ENCODE results near the gene SULT2B1.
A peak's percentile ranks its signal among the peaks of the same experiment; 100 is the strongest.
"Not testable (repeated sequence)": the region's sequence is repeated elsewhere in the genome, so short reads cannot be mapped to it uniquely, and the experiment has no call there.

The SULT2B1 gene

DNA sequence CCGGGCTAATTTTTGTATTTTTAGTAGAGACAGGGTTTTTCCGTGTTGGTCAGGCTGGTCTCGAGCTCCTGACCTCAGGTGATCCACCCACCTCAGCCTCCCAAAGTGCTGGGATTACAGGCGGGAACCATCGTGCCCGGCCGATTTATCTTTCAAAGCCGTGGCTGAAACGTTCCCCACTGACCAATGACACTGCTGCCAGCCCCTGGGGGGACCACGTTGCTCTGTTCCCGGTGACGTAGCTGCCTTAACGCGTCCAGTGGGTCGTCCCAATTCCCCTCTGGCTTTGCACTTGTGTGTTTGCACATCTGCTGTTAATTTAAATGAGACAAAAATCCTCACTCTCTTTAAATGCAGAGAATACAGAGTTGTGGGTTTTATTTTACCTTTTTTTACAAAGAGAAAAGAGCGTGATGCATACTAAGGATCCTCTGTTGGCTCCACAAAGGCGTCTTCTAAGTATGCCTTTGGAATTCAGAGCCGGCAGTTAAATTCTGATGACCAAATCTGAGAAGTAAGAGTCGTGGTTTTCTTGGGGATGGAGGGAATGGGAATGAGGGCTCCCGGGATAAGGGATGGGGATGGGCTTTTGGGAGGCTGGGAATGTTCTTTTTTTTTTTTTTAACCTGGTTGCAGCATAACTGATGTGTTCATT is 21.8 kb upstream of the SULT2B1 start:
- DNase-seq = no peak

DNA sequence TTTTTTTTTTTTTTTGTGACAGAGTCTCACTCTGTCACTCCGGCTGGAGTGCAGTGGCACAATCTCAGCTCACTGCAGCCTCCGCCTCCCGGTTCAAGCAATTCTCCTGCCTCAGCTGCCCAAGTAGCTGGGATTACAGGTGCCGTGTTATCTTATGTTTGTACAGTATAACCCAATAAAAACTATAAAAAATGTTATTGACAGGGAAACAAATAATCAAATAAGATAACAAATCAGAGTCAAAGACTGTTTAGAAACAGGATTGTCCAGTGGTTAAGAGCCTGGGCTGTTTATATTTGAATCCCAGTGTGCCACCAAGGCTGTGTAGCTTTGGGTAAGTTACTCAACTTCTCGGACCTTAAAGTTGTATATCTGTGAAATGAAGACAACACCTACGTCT is 21.2 kb upstream of the SULT2B1 start:
- no peak for DNase-seq

DNA sequence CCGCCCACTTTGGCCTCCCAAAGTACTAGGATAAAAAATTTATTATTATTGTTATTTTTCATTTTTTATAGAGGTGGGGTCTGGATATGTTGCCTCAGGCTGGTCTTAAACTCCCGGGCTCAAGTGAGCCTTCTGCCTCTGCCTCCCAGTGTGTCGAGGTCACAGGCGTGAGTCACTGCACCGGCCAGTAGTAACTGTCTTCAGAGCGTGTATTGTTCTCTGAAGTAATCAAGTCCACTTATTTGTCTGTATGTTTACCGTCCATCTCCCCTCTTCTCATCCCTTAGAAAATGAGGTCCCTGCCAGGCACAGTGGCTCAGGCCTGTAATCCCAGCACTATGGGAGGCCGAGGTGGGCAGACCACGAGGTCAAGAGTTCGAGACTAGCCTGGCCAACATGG is 18.2 kb upstream of the SULT2B1 start:
- DNase-seq = no peak

DNA sequence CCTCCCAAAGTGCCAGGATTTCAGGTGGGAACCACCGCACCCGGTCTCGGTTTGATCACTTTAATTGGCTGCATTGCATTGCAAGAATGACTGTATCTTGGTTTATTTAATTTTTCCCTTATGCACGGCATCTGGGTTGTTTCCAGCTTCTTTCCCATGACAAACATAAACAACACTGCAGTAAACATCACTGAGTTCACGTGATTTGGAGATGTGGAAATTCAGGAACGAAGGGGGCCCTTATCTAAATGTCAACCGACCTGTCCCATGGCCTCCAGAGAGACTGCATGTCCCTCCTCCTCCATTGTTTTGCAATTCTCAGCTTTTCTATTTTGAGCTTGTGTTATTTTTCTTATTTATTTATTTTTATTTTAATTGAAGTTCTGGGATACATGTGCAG is 14.4 kb upstream of the SULT2B1 start:
- no peak for DNase-seq

DNA sequence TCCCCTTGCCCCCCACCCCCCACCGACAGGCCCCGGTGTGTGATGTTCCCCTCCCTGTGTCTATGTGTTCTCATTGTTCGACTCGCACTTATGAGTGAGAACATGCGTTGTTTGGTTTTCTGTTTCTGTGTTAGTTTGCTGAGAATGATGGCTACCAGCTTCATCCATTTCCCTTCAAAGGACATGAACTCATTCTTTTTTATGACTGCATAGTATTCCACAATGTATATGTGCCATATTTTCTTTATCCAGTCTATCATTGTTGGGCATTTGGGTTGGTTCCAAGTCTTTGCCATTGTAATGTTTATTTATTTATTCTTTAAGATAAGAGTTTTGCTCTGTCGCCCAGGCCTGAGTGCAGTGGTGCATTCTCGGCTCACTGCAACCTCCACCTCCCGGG is 13.9 kb upstream of the SULT2B1 start:
- DNase-seq = not testable (repeated sequence)

DNA sequence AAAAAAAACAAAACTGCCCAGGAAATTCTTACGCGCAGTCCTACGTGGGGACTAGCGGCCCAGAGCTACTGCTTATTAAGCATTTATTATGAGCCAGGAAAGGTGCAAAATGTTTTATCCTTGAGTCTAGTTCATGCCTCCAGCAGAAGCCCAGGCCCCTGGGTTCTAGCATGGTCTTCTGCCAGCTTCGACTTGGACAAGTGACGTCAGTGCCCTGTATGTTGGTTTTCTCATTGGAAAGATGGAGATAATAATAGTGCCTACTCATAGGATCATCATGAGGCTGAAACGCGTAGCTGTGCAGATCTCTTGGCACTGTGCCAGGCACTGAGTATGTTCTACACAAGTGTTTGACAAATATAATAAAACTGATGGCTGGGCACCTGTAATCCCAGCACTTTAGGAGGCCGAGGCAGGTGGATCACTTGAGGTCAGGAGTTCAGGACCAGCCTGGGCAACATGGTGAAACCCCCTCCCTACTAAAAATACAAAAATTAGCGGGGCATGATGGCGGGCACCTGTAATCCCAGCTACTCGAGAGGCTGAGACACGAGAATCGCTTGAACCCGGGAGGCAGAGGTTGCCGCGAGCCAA is 12.4 kb upstream of the SULT2B1 start:
- DNase-seq = peak; percentile 94

DNA sequence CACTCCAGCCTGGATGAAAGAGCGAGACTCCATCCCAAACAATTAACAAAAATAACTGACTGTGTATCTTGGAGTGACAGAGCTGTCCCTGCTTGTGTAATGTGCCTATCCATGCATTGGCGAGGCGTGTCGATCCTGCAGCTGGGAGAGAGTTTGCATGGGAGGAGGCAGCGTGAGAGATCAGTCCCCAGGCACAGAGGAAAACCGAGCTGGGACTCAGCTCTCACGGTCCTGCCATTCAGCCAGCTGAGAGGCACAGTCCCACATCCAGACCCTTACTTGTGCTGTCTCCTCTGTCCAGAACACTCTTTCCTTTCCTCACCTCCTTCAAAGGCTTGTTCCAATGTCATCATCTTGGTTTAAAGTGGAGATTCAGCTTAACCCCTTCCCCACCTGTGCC is 11.9 kb upstream of the SULT2B1 start:
- DNase-seq = no peak

DNA sequence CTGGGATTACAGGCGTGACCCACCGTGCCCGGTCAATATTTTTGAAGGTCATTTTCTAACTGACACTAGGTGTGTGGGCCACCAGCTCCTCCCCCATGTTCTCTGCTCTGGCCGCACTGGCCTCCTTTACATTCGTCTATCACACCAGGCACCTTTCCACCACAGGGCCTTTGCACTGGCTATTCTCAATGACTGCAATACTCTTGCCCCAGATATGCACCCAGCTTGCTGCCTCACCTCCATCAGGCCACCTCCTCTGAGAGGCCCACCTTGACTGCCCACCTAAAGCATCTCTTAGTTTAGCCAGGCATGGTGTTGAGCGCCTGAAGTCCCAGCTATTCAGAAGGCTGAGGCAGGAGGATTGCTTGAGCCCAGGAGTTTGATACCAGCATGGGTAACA is 10.2 kb upstream of the SULT2B1 start:
- no peak for DNase-seq

DNA sequence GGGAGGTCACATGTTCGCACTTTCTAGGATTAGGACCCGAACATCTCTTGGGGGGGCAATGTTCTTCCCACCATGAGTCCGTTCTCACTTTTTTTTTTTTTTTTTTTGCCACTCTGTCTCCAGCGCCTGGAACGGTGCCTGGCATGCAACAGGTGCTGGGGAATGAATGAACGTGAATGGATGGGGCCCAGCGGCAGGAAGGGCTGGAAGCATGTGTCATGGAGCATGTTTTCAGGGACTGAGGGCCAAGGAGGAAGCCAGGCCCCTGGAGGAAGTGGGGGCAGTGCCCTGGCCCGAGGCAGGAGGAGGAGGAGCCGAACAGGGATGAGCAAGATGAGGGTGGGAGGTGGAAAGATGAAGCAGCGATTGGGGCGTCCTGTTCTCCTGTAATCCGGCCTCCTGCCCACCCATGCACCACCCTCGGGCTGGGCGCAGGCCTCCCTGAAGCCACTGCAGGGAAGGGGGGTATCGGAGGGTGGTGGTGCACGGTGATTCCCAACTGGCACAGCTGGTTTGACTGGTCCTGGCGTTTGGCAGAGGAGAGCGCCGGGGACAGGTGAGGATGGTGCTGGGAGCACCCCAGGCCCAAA is 8.8 kb upstream of the SULT2B1 start:
- peak; percentile 70 for DNase-seq

DNA sequence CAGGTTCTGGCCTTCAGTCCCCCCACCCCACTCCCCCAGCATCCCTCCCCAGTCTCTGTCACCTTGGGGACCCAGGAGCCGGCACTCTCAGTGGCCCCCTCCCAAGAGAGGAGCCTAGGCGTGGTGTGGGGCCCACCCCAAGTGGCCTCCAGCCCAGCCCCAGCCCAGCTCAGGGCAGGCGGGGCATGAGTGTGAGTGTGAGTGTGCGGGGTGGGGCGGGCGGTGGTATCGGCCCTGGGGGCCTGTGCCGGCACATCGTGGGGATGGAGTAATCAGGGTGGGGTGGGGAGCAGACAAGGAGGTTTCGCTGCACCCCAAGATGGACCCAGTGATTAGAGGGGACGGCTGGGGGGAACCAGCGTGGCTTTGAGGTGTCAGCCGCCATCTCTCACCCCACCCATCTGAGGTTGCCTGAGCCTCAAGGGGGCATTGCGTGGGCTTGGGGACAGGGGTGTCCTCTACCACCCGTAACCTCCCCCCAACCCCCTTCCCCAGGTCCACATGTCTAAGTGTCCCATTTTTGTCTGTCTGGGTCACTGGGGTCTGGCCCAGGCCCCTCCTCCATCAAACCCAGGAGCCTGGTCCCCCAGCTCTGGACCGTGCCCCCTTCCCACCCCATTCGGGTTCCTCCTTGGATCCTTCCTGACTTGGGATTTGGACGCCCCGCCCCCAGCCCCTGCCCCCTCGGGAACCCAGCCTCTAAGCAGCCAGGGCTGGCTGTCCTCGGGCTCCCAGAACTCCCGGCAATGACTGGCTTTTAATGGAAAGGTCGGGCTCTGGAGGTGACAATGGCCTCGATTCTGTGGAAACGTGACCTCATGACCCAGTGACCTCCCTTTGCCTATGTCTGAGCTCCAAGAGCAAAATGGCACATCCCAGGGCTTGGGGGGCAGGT is 6.9 kb upstream of the SULT2B1 start:
- no peak for DNase-seq

DNA sequence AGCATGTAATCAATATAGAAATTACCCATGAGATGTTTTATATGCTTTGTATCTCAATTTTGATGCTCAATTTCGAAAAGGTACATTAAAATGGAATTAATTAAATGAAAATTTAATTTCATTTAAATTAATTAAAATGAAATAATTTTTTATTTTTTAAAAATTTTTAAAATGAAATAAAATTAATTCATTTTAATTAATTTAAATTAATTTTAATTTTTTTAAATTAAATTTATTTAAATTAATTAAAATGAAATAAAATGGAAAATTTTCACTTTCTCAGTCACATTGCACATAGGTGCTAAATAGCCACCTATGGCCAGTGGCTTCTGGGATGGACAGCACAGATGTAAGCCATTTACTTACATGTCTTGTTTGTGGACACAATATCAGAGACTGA is 4.2 kb upstream of the SULT2B1 start:
- no peak for DNase-seq

DNA sequence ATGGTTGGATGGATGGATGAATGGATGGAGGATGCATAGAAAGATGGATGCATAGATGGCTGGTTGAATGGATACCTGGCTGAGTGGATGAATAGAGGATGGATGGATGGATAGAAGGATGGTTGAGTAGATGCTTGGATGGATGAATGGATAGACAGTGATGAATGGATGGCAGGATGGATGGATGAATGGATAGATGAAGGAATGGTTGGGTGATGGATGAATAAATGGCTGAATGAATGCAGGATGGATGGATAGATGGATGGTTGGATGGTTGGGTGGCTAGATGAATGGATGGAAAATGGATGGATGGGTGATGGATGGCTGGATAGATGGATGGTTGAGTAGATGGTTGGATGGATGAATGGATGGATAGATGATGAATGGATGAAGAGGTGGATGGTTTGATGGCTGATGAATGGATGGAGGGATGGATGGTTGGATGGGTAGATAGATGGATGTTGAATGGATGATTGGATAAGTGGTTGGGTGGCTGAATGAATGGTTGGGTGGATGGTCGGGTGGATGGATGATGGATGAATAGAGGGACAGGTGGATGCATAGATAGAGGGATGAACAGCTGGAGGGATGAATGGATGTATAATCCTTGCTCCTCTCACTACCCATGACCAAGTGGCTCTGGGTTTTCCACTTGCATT is 3.6 kb upstream of the SULT2B1 start:
- DNase-seq = no peak

DNA sequence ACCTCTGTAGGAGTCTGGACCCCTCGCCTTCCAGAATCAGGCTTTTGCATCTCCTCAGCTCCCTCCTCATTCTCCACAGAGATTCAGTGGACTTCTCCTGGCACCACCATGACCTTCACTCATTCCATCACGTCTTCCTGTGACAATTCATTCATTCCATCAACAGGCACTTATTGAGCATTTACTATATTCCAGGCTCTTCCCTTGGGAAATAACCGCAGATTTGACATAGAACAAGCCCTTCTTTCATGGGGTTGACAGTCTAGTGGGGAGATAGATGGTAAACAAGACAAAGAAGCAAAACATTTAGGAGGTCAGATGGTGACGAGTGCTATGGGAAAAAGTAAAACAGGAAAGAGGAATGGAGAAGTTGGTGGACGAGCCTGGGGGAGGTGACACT is 2.6 kb upstream of the SULT2B1 start:
- no peak for DNase-seq

DNA sequence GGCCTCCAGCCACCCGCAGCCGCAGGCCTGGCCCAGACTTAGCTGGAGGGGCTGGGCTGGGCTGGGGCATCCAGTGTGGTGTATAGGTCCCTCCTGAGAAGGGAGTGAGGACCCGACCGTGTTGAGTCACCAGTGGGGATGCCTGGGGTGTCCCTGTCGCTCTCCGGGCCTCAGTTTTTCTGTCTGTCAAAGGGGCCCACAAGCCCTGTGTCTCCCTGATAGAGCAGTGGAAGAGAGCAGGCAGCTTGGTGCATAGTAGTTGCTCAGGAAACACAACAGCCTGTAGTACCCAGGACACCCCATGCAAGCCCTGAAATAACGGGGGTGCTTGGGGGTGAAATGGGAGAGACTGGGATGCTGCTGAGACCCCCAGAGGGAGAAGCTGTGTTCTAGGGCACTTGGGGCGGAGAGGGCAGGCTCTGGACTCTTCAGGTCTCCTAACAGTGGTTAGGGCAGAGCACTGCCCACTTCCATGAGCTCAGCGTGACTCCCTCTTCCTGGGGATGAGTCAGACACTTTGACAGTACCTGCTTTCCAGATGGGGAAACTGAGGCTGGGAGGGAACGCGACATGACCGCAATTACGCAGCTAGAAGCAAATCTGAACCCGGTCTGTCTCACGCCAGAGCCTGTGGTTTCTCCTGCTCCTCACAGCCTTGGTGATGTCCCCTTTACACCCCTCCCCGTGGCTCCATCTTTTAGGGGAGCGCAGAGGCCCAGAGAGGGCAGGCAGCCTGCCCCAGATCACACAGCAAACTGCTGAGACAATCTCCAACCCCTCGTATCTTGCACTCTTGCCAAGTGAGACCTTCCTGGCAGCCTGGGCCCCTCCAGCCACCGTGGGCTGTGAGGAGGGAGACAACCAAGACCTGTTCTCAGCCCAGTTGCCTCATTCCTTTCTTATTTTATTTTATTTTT is 692 bp downstream of the SULT2B1 start:
- DNase-seq = no peak

DNA sequence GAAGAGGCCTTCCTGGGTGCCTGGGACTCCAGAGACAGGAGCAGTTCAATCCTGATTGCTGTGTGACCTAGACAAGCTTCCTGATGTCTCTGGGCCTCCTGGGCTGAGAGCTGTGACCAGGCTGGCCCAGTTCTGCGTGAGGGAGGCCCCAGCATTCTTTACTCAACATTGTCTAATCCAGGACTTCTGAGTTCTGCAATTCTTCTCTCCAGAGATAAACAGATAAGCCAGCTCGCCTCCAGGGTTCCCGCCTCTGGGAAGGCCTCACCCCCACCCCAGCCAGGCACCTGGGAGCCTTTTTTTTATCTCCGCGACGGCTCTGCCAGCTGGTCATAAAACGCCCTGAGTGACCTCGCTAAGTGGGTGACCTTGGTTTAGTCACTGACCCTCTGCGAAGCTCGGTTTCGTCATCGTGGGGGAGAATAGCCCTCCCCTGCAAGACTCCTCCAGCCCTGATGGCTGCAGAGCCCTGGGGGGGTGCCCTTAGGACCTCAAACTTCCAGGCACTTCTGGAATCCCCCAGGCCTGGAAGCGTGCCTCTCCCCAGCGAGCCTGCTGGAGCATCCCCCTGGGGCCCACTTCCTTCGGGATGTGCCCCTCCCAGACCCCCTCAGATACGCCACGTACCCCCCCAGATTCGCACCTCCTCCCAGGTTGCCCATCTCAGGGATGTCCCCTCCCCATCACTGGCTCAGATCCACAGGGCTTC is 1.9 kb downstream of the SULT2B1 start:
- DNase-seq = no peak

DNA sequence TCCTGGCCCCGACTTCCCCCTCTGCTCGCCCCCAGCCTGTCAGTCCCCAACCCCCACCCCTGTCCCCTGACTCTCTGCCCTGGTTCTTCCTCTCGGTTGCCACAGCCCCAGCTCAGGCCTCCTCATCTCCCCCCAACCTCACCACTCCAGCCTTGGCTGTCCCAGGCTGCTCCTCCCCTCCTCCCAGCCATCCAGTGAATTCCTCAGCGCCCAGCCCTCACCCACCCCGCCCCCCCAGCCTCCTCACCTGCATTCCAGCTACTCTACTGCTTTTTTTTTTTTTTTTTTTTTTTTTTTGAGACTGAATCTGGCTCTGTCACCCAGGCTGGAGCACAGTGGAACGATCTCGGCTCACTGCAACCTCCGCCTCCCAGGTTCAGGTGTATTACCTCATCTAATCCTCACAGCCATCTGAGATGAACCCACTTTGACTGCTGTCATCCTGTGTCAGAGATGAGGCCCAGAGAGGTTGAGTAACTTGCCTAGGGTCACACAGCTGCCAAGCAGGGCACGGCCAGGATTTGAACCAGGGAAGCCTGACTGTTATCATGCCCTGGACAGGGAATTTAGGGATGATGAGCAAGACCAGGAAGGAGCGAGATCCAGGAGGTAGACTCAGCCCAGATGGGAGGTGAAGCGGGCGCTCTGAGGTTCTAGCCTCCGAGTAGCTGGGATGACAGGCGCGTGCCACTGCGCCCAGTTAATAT is 2.6 kb downstream of the SULT2B1 start:
- no peak for DNase-seq

DNA sequence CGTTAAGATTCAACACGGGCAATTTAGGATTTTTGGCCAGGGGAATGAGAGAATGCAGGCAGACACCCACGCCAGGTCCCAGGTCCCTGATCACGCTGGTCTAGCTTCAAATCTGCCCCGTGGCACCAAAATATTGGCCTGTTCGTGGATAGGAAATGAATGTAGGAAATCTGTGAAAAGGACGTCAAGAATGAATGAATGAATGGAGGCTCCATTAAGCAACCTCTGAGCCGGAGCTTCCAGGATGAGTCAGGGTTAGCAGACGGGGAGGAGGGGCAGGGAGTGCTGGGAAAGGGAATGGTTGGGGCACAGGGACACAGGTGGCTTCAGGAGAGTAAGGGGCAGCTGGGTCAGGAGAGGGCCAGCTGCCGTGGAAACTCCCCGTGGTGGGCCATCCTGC is 4.2 kb downstream of the SULT2B1 start:
- no peak for DNase-seq

DNA sequence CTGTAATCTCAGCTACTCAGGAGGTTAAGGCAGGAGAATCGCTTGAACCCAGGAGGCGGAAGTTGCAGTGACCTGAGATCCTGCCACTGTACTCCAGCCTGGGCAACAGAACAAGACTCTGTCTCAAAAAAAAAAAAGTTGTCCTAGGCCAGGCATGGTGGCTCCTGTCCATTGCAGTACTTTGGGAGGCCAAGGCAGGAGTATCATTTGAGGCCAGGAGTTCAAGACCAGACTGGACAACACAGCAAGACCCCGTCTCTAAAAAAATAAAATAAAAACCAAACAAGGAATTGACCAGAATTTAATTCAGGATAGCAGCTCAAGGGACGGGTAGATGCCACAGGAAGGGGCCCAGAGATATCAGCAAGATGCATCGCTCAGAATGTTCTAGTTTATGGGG is 4.9 kb downstream of the SULT2B1 start:
- DNase-seq = no peak

DNA sequence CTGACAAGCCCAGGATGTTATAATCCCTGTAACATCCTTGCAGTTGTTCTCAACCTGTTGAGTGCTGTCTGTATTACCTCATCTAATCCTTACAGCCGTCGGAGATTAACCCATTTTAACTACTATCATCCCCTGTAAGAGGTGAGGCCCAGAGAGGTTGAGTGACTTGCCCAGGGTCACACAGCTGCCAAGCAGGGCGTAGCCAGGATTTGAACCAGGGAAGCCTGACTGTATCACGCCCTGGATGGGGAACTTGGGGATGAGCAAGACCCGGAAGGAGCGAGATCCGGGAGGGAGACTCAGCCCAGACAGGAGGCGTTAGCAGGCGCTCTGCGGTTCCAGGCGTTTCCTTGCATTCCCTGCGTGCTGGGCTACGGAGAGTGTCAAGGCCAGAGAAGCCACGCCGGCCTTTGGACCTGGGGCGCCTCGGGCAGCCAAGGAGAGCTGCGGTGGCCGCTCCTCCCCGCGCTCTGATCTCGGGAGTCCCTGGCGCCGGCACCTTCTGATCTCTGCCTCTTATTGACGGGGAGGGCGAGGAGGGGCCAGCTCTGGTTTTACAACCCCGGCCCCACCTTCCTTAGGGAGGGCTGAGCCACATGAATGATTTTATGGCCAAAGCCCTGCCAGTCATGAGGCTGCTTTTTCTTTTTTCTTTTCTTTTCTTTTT is 6.2 kb downstream of the SULT2B1 start:
- no peak for DNase-seq

DNA sequence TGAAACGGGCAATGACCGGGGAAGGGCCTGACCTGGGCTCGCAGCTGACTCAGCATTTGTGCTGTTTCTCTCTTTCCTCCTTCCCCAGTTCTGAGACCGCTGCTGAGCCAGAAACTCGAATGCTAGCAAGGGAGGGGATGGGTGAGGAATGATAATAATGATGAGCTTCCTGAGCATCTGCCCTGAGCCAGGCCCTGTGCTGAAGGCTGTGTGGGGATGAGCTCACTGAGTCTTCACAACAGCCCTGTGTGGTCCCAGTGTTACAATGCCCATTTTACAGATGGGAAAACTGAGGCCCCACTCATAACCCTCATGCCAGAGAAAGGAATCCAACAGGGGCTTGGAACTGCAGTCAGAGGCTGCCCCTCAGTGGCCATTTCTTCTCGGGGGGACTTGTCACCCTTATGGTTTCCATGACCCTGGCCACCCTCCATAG is 8.1 kb downstream of the SULT2B1 start:
- DNase-seq = no peak
